Activated CD4-positive, alpha-beta T cell treated with anti-CD3 and anti-CD28 coated beads, Interleukin-2, Interleukin-6, amounts not matched to agents 100 ng/mL and 50 ng/mL, durations not matched to agents 16 hours and 8 hours (primary cell): Measurements from ENCODE around the gene SND1.

Experiments
- DNase-seq: peaks from one replicate; pipeline ENCODE4 v3.0.0-alpha.2; 2020

The SND1 gene

GRCh38 chr7:127976738-127977120 is 324.7 kb downstream of the SND1 start:
- no peak for DNase-seq

GRCh38 chr7:127978421-127978820 is 326.4 kb downstream of the SND1 start:
- DNase-seq = no peak

- no peak for DNase-seq
Measured at GRCh38 chr7:127979113-127979727, 327.2 kb downstream of the SND1 start.

GRCh38 chr7:127979728-127980126 is 327.7 kb downstream of the SND1 start:
- no peak for DNase-seq

- no peak for DNase-seq
Measured at GRCh38 chr7:127980901-127981300, 328.9 kb downstream of the SND1 start.

GRCh38 chr7:127981965-127982364 is 330.0 kb downstream of the SND1 start:
- no peak for DNase-seq

- peak; percentile 12 for DNase-seq
Measured at GRCh38 chr7:127983804-127984332, 331.9 kb downstream of the SND1 start.

- no peak for DNase-seq
Measured at GRCh38 chr7:127986581-127987521, 334.9 kb downstream of the SND1 start.

GRCh38 chr7:127988751-127989150 is 336.8 kb downstream of the SND1 start:
- DNase-seq = no peak

- no peak for DNase-seq
Measured at GRCh38 chr7:127993317-127993716, 341.3 kb downstream of the SND1 start.

GRCh38 chr7:127993987-127994386 is 342.0 kb downstream of the SND1 start:
- no peak for DNase-seq

- no peak for DNase-seq
Measured at GRCh38 chr7:127995156-127995880, 343.3 kb downstream of the SND1 start.

GRCh38 chr7:127995881-127996215 is 343.9 kb downstream of the SND1 start:
- DNase-seq = no peak

- no peak for DNase-seq
Measured at GRCh38 chr7:127996253-127997071, 344.5 kb downstream of the SND1 start.

- DNase-seq = no peak
Measured at GRCh38 chr7:127997226-127997922, 345.4 kb downstream of the SND1 start.

- no peak for DNase-seq
Measured at GRCh38 chr7:127998671-127999070, 346.7 kb downstream of the SND1 start.

- DNase-seq = no peak
Measured at GRCh38 chr7:128000048-128000447, 348.1 kb downstream of the SND1 start.

- DNase-seq = no peak
Measured at GRCh38 chr7:128000854-128001265, 348.9 kb downstream of the SND1 start.

- DNase-seq = no peak
Measured at GRCh38 chr7:128003167-128003566, 351.2 kb downstream of the SND1 start.

- peak; percentile 5 for DNase-seq
Measured at GRCh38 chr7:128003787-128004186, 351.8 kb downstream of the SND1 start.

GRCh38 chr7:128004623-128005022 is 352.6 kb downstream of the SND1 start:
- no peak for DNase-seq

GRCh38 chr7:128005117-128005516 is 353.1 kb downstream of the SND1 start:
- no peak for DNase-seq
